Endothelial cell of umbilical vein (primary cell): Measurements from ENCODE around the gene HS3ST3A1. TPM values are rescaled to one million over a fixed set of nuclear protein-coding genes. Genes with fewer than 3 reads are reported as not detected.

ENCODE experiments used
- BruUV-seq: library from RNA; stranded (reverse); fragments of 400-500 nt; replicated peaks from 2 replicates; lab custom pipeline; 2021; lab: Mats Ljungman, UMichigan
- CTCF ChIA-PET: fragments of 300-600, 350-600 bp; sonication (Branson Sonifier 250); formaldehyde crosslinking; loops from one replicate; lab custom pipeline; 2021; ENCODE audit warnings: antibody characterized with exemption, inconsistent platforms; lab: Charles Lee
- POLR2A ChIA-PET: fragments of 300-600, 350-600 bp; sonication (Branson Sonifier 250); formaldehyde crosslinking; loops from one replicate; lab custom pipeline; 2021; ENCODE audit warnings: antibody characterized with exemption, inconsistent platforms; lab: Charles Lee
- DNase-seq: peaks from one replicate; pipeline ENCODE4 v3.0.0-alpha.2; 2011; ENCODE audit warnings: low read depth, low spot score
- FAIRE-seq: peaks from 2 replicates; lab custom pipeline; 2011; peaks lifted over from hg19 to GRCh38; lab: Jason Lieb, UNC
- H2AFZ ChIP-seq: 2 replicates; pipeline ENCODE4 v1.6.0; 2012; ENCODE audit warnings: low read depth, low read length, control low read depth, inconsistent platforms
- H3K27ac ChIP-seq: 2 replicates; pipeline ENCODE4 v1.5.1; 2011; ENCODE audit warnings: low read depth, mild to moderate bottlenecking, control low read depth, low read length, moderate library complexity; ENCODE audit not compliant: insufficient read depth
- H3K27me3 ChIP-seq, 2 experiments: 2 replicates each; pipeline versions ENCODE4 v1.6.0 to v1.6.1; 2011; ENCODE audit warnings: low read length in 2 of 2, mixed read lengths in 1 of 2; ENCODE audit not compliant: control insufficient read depth in 2 of 2, insufficient read depth in 2 of 2
- H3K36me3 ChIP-seq, 2 experiments: 2 replicates in 1 of 2; 3 replicates in 1 of 2; pipeline ENCODE4 v1.5.1; 2011; ENCODE audit warnings: low read length in 2 of 2, mild to moderate bottlenecking in 1 of 2, moderate library complexity in 1 of 2; ENCODE audit not compliant: control insufficient read depth in 2 of 2, insufficient read depth in 2 of 2; ENCODE audit errors: extremely low read depth in 1 of 2
- H3K4me1 ChIP-seq: 3 replicates; pipeline ENCODE4 v1.5.1; 2011; ENCODE audit warnings: mild to moderate bottlenecking, low read length; ENCODE audit not compliant: control insufficient read depth, insufficient read depth; ENCODE audit errors: extremely low read depth
- H3K4me2 ChIP-seq: 2 replicates; pipeline ENCODE4 v1.6.1; 2011; ENCODE audit warnings: low read length, control low read depth, mixed read lengths; ENCODE audit not compliant: insufficient read depth
- H3K4me3 ChIP-seq, 3 experiments: fragments of 200-600 bp in 1 of 3; sonication (generic), shearing (Covaris generic) in 1 of 3; replicated peaks in 1 of 3; 2 replicates each; pipeline ENCODE4 v1.5.1; 2011 to 2016; ENCODE audit warnings: control low read depth in 3 of 3, low read length in 3 of 3, mild to moderate bottlenecking in 2 of 3, inconsistent platforms in 1 of 3, low read depth in 1 of 3, moderate library complexity in 1 of 3; ENCODE audit not compliant: insufficient read depth in 1 of 3
- H3K79me2 ChIP-seq: 2 replicates; pipeline ENCODE4 v1.6.0; 2012; ENCODE audit warnings: low read length, inconsistent platforms; ENCODE audit not compliant: control insufficient read depth, insufficient read depth
- H3K9ac ChIP-seq: replicated peaks from 2 replicates; pipeline ENCODE3; 2011; ENCODE audit warnings: low read length, control low read depth; ENCODE audit not compliant: insufficient read depth; ENCODE audit errors: extremely low read depth
- H3K9me1 ChIP-seq: replicated peaks from 3 replicates; pipeline ENCODE4 v1.6.0; 2011; ENCODE audit warnings: mild to moderate bottlenecking, low read length; ENCODE audit not compliant: control insufficient read depth, insufficient read depth; ENCODE audit errors: extremely low read depth
- H3K9me3 ChIP-seq: replicated peaks from 2 replicates; pipeline ENCODE4 v1.5.1; 2012; ENCODE audit warnings: low read length, inconsistent platforms; ENCODE audit not compliant: control insufficient read depth, insufficient read depth
- H4K20me1 ChIP-seq: replicated peaks from 2 replicates; pipeline ENCODE3; 2011; ENCODE audit warnings: mild to moderate bottlenecking, low read length; ENCODE audit not compliant: control insufficient read depth, insufficient read depth; ENCODE audit errors: extremely low read depth
- EZH2 ChIP-seq: IDR thresholded peaks from 2 replicates; pipeline ENCODE4 v1.6.1; 2012; ENCODE audit warnings: borderline replicate concordance, low read depth, mild to moderate bottlenecking, moderate library complexity, low read length, inconsistent platforms; ENCODE audit not compliant: severe bottlenecking
- FOS ChIP-seq: IDR thresholded peaks from 2 replicates; pipeline ENCODE4 v1.6.1; 2011; ENCODE audit warnings: mild to moderate bottlenecking, low read length, moderate library complexity, borderline replicate concordance; ENCODE audit not compliant: insufficient read depth
- GATA2 ChIP-seq: IDR thresholded peaks from 2 replicates; pipeline ENCODE4 v1.7.0; 2011; ENCODE audit warnings: low read depth, mild to moderate bottlenecking, moderate library complexity, mixed read lengths, low read length; ENCODE audit not compliant: insufficient read length, insufficient read depth
- JUN ChIP-seq: IDR thresholded peaks from 2 replicates; pipeline ENCODE4 v1.6.1; 2011; ENCODE audit warnings: borderline replicate concordance, low read depth; ENCODE audit not compliant: insufficient read length, insufficient read depth
- MYC ChIP-seq: IDR thresholded peaks from one replicate; pipeline ENCODE4 v1.6.1; 2011; ENCODE audit warnings: mild to moderate bottlenecking, low read depth, low read length
- POLR2A ChIP-seq: IDR thresholded peaks from 2 replicates; pipeline ENCODE4 v1.6.1; 2012; ENCODE audit warnings: low read depth, mild to moderate bottlenecking, control low read depth, low read length
- POLR2AphosphoS5 ChIP-seq: IDR thresholded peaks from 2 replicates; pipeline ENCODE4 v1.6.1; 2012; ENCODE audit warnings: low read depth, mild to moderate bottlenecking, control low read depth, low read length, moderate library complexity; ENCODE audit not compliant: insufficient read depth
- dilution Hi-C: fragments of 300-500 bp; cut with MboI; formaldehyde crosslinking; loops from one replicate; pipeline ENCODE4 v1.15.0; 2019; ENCODE audit warnings: low sequenced_read_pairs; ENCODE audit not compliant: extremely low pct_ligation_motif_present
- intact Hi-C: fragments of 100-400 bp; cut with micrococcal nuclease; formaldehyde crosslinking; loops from one replicate; pipeline ENCODE4 v1.10.0; 2022
- polyA plus RNA-seq, 4 experiments: library from polyadenylated mRNA; depleted of rRNA in 3 of 4; stranded (reverse) in 3 of 4; unstranded in 1 of 4; fragments of >200 nt; gene quantifications; 2 replicates each; pipeline versions ENCODE4 v1.2.1 to v1.2.3, GENCODE V29; 2011 to 2012; ENCODE audit warnings: missing spikeins in 1 of 4
- total RNA-seq: library from RNA; stranded (reverse); gene quantifications from 2 replicates; pipeline ENCODE4 v1.2.3, GENCODE V29; 2021
- TF ChIP-seq, protein P1 (sequence below), 2 donors: IDR thresholded peaks; 1 replicate in 1 of 2; 2 replicates in 1 of 2; pipeline ENCODE4 v1.5.1; 2011; ENCODE audit warnings: low read length in 2 of 2, mild to moderate bottlenecking in 2 of 2, moderate library complexity in 2 of 2, control low read depth in 1 of 2, inconsistent platforms in 1 of 2, low read depth in 1 of 2; ENCODE audit not compliant: insufficient read depth in 1 of 2; ENCODE audit errors: extremely low read depth in 1 of 2
- TF ChIP-seq, protein P2 (sequence below): IDR thresholded peaks from 2 replicates; pipeline ENCODE4 v1.6.1; 2011; ENCODE audit not compliant: insufficient read depth, insufficient read length

The HS3ST3A1 gene
- total and polyA plus RNA-seq, 2 donors (not counting 3 experiments of a cell fraction or from before 2014, with no cell fraction given), result not detected

DNA sequence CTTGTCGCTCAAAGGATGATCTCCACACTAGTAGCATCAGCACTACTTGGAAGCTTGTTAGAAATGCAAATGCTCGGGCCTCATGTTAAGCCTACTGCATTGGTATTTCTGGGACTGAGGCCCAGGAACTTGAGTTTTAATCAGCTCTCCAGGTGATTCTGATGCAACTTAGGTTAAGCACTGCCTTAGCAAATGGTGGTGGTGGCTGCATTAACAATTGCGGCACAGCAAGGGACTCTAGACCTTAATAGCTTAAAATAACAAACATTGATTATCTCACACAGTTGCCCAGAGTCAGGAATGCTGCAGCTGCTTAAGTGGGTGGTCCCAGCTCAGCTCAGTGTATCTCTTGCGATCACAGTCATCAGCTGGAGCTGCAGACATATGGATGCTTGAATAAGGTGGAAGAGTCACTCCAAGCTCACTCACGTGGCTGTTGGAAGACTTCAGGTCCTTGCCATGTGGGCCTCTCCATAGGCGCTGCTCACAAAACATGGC lies 25.8 kb downstream of the HS3ST3A1 start:
- Histone ChIP-seq H3K4me2 (no peak overlapping the region), H3K27me3 (no peaks in the 10 kb centered on the region), H3K27ac (no peak overlapping the region), H3K36me3 (no peaks in the 10 kb centered on the region), H3K79me2 (no peaks in the 10 kb centered on the region), H4K20me1 (no peaks in the 10 kb centered on the region), H3K9me1 (no peaks in the 10 kb centered on the region), H3K4me3 (no peak overlapping the region), H2AFZ (no peak overlapping the region), H3K4me1 (no peaks in the 10 kb centered on the region), H3K9me3 (no peaks in the 10 kb centered on the region), H3K9ac (no peak overlapping the region)
- no peak for FAIRE-seq
- no peak for DNase-seq
- CTCF ChIA-PET, result no interaction called here
- dilution Hi-C loops (no loop called here), intact Hi-C loops (no loop called here)
- POLR2A ChIA-PET, result no interaction called here
- TF ChIP-seq, protein P1, sequence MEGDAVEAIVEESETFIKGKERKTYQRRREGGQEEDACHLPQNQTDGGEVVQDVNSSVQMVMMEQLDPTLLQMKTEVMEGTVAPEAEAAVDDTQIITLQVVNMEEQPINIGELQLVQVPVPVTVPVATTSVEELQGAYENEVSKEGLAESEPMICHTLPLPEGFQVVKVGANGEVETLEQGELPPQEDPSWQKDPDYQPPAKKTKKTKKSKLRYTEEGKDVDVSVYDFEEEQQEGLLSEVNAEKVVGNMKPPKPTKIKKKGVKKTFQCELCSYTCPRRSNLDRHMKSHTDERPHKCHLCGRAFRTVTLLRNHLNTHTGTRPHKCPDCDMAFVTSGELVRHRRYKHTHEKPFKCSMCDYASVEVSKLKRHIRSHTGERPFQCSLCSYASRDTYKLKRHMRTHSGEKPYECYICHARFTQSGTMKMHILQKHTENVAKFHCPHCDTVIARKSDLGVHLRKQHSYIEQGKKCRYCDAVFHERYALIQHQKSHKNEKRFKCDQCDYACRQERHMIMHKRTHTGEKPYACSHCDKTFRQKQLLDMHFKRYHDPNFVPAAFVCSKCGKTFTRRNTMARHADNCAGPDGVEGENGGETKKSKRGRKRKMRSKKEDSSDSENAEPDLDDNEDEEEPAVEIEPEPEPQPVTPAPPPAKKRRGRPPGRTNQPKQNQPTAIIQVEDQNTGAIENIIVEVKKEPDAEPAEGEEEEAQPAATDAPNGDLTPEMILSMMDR (IDR thresholded peaks at IDR 0.05; ENCODE audit: extremely low read depth in 1 of 2, insufficient read depth in 1 of 2, low read depth in 1 of 2, low read length in 2 of 2), result no peak
- TF ChIP-seq FOS (no peak), GATA2 (no peak), JUN (no peak)
- BruUV-seq, result no TSS peak

DNA sequence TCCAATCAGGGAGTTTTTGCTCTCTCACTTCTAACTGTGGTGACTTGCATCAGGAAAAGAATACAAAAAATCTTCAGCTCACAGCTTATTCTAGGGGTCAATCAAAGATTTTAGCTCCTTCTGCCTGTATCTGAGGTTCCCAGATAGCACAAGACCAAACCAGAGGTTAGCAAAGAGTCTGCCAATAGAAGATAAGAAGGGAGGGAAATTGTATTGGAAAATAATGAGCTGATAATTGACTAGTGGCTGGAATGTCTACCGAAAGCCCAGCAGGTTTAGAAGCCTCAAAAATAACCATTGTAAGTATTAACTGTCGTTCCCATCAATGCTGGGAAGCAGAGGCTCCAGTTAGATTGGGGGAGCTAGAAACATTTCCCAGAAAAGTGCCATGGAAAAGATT lies 26.3 kb downstream of the HS3ST3A1 start:
- Histone ChIP-seq H3K27me3 (no peaks in the 10 kb centered on the region), H3K36me3 (no peaks in the 10 kb centered on the region), H3K9me3 (no peaks in the 10 kb centered on the region), H2AFZ (no peak overlapping the region), H3K4me1 (no peaks in the 10 kb centered on the region), H3K27ac (no peak overlapping the region), H3K9me1 (no peaks in the 10 kb centered on the region), H3K4me2 (no peak overlapping the region), H3K4me3 (no peak overlapping the region), H3K9ac (no peak overlapping the region), H4K20me1 (no peaks in the 10 kb centered on the region), H3K79me2 (no peaks in the 10 kb centered on the region)
- DNase-seq (no peak), FAIRE-seq (no peak)
- no TSS peak for BruUV-seq
- CTCF ChIA-PET, result no interaction called here
- dilution Hi-C loops, result no loop called here
- POLR2A ChIA-PET, result no interaction called here
- TF ChIP-seq FOS, result no peak
- TF ChIP-seq MYC, result no peak
- no peak for TF ChIP-seq JUN
- TF ChIP-seq, protein P2, sequence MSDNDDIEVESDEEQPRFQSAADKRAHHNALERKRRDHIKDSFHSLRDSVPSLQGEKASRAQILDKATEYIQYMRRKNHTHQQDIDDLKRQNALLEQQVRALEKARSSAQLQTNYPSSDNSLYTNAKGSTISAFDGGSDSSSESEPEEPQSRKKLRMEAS, result no peak
- no peak for TF ChIP-seq GATA2
- TF ChIP-seq EZH2, result no peak
- TF ChIP-seq, protein P1 (IDR thresholded peaks at IDR 0.05; ENCODE audit: extremely low read depth in 1 of 2, insufficient read depth in 1 of 2, low read depth in 1 of 2, low read length in 2 of 2), result no peak
- no peak for TF ChIP-seq POLR2AphosphoS5
- TF ChIP-seq POLR2A, result no peak
- intact Hi-C loops, result no loop called here
